Keratinocyte (primary cell): Measurements from ENCODE around the gene CDYL.

Experiments used
- CTCF ChIP-seq, 3 experiments: IDR thresholded peaks in 1 of 3; conservative IDR thresholded peaks in 1 of 3; optimal IDR thresholded peaks in 1 of 3; 2 replicates in 2 of 3; 3 replicates in 1 of 3; pipeline versions ENCODE3 to v1.5.1; 2011; ENCODE audit warnings: low read length in 3 of 3, mild to moderate bottlenecking in 3 of 3, moderate library complexity in 2 of 3, control low read depth in 1 of 3, inconsistent platforms in 1 of 3; ENCODE audit not compliant: insufficient read depth in 2 of 3; ENCODE audit errors: extremely low read depth in 1 of 3
- EZH2 ChIP-seq: IDR thresholded peaks from one replicate; pipeline ENCODE4 v1.6.1; 2012; ENCODE audit warnings: inconsistent platforms, mild to moderate bottlenecking, low read length, moderate library complexity

- TF ChIP-seq CTCF (optimal IDR thresholded peaks at IDR 0.05 in 1 of 3, IDR thresholded peaks at IDR 0.05 in 1 of 3, conservative IDR thresholded peaks at IDR 0.05 in 1 of 3; ENCODE audit: extremely low read depth in 1 of 3, insufficient read depth in 2 of 3, low read length in 3 of 3): no peak
- no peak for TF ChIP-seq EZH2
Measured at GRCh38 chr6:4969609-4970285, 193.5 kb downstream of the CDYL start.
